ENCODE results near the gene CST5. TPM values are rescaled to one million over a fixed set of nuclear protein-coding genes. Genes with fewer than 3 reads are reported as not detected.

CST5 gene
- total and polyA plus RNA-seq, 2 experiments from 2014 or later, result not detected

DNA sequence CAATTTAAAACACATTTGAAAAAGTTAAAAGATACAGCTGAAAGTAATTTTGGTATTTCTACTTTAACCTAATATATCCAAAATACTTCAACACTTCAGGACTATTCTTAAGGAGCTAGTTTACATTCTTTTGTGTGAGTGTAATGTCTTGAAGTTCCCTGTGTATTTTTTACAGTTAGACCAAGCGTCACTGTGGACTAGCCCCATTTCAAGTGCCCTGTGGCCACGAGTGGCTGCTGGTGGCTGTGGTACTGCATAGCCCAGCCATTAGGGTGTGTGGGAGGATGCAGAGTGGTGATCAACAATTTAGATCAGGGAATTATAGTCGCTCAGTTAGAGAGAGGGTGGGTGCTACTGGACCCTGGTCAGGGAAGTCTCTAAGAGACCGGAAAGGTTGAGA lies 869 bp upstream of the CST5 start:
- Histone ChIP-seq H3K79me2 (replicated peaks; ENCODE audit: insufficient read depth) (no peaks in the 10 kb centered on the region), H3F3A (replicated peaks; ENCODE audit: low read depth) (no peaks in the 10 kb centered on the region), H3K4me2 (no peak overlapping the region), H4K20me1 (replicated peaks; ENCODE audit: insufficient read depth) (no peaks in the 10 kb centered on the region), H3K4me1 (ENCODE audit: insufficient read depth) (no peaks in the 10 kb centered on the region), H2AFZ (no peak overlapping the region), H3K27ac (ENCODE audit: low read depth) (no peak overlapping the region), H3K36me3 (ENCODE audit: insufficient read depth) (no peaks in the 10 kb centered on the region), H3K4me3 (no peak overlapping the region), H3K27me3 (ENCODE audit: insufficient read depth) (no peaks in the 10 kb centered on the region), H3K9me2 (ENCODE audit: insufficient read depth) (peaks cover 4% of the 10 kb centered on the region; the same call in 1 of the 2 replicates)
- Mint-ChIP-seq H3K27me3 (ENCODE audit: insufficient read depth, low read depth, poor library complexity) (peaks cover 3% of the 10 kb centered on the region), H3K4me3 (no peak overlapping the region), H3K4me1 (no peaks in the 10 kb centered on the region; the same call in 1 of the 3 replicates), H3K27ac (no peak overlapping the region), H3K36me3 (ENCODE audit: low read depth) (no peaks in the 10 kb centered on the region), H3K9me3 (no peaks in the 10 kb centered on the region; the same call in 2 of the 3 replicates)
- no peak for TF ChIP-seq STAT1 (IDR thresholded peaks at IDR 0.05; ENCODE audit: unreplicated experiment)
- TF ChIP-seq EZH2 (IDR thresholded peaks at IDR 0.05; ENCODE audit: low read depth, unreplicated experiment), result no peak
- TF ChIP-seq ZNF114 (CRISPR knock-in tag; IDR thresholded peaks at IDR 0.05), result no peak
- TF ChIP-seq, protein P1, sequence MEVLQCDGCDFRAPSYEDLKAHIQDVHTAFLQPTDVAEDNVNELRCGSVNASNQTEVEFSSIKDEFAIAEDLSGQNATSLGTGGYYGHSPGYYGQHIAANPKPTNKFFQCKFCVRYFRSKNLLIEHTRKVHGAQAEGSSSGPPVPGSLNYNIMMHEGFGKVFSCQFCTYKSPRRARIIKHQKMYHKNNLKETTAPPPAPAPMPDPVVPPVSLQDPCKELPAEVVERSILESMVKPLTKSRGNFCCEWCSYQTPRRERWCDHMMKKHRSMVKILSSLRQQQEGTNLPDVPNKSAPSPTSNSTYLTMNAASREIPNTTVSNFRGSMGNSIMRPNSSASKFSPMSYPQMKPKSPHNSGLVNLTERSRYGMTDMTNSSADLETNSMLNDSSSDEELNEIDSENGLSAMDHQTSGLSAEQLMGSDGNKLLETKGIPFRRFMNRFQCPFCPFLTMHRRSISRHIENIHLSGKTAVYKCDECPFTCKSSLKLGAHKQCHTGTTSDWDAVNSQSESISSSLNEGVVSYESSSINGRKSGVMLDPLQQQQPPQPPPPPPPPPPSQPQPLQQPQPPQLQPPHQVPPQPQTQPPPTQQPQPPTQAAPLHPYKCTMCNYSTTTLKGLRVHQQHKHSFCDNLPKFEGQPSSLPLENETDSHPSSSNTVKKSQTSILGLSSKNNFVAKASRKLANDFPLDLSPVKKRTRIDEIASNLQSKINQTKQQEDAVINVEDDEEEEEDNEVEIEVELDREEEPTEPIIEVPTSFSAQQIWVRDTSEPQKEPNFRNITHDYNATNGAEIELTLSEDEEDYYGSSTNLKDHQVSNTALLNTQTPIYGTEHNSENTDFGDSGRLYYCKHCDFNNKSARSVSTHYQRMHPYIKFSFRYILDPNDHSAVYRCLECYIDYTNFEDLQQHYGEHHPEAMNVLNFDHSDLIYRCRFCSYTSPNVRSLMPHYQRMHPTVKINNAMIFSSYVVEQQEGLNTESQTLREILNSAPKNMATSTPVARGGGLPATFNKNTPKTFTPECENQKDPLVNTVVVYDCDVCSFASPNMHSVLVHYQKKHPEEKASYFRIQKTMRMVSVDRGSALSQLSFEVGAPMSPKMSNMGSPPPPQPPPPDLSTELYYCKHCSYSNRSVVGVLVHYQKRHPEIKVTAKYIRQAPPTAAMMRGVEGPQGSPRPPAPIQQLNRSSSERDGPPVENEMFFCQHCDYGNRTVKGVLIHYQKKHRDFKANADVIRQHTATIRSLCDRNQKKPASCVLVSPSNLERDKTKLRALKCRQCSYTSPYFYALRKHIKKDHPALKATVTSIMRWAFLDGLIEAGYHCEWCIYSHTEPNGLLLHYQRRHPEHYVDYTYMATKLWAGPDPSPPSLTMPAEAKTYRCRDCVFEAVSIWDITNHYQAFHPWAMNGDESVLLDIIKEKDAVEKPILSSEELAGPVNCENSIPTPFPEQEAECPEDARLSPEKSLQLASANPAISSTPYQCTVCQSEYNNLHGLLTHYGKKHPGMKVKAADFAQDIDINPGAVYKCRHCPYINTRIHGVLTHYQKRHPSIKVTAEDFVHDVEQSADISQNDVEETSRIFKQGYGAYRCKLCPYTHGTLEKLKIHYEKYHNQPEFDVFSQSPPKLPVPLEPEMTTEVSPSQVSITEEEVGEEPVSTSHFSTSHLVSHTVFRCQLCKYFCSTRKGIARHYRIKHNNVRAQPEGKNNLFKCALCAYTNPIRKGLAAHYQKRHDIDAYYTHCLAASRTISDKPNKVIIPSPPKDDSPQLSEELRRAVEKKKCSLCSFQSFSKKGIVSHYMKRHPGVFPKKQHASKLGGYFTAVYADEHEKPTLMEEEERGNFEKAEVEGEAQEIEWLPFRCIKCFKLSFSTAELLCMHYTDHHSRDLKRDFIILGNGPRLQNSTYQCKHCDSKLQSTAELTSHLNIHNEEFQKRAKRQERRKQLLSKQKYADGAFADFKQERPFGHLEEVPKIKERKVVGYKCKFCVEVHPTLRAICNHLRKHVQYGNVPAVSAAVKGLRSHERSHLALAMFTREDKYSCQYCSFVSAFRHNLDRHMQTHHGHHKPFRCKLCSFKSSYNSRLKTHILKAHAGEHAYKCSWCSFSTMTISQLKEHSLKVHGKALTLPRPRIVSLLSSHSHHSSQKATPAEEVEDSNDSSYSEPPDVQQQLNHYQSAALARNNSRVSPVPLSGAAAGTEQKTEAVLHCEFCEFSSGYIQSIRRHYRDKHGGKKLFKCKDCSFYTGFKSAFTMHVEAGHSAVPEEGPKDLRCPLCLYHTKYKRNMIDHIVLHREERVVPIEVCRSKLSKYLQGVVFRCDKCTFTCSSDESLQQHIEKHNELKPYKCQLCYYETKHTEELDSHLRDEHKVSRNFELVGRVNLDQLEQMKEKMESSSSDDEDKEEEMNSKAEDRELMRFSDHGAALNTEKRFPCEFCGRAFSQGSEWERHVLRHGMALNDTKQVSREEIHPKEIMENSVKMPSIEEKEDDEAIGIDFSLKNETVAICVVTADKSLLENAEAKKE (CRISPR knock-in tag; IDR thresholded peaks at IDR 0.05), result no peak
- no peak for TF ChIP-seq POLR2AphosphoS5 (IDR thresholded peaks at IDR 0.05; ENCODE audit: low read depth)
- TF ChIP-seq JUNB (IDR thresholded peaks at IDR 0.05; ENCODE audit: unreplicated experiment), result no peak
- TF ChIP-seq CREB1 (CRISPR knock-in tag; IDR thresholded peaks at IDR 0.05; ENCODE audit: low read depth), result no peak
- no peak for TF ChIP-seq CTCF (conservative IDR thresholded peaks at IDR 0.05; ENCODE audit: low read depth in 2 of 2)
- DNase-seq (ENCODE audit: low spot score) (no peak), ATAC-seq (no peak)
